Measurements from ENCODE around the gene C10orf95. TPM values are rescaled to one million over a fixed set of nuclear protein-coding genes. Genes with fewer than 3 reads are reported as not detected.
A peak's percentile ranks its signal among the peaks of the same experiment; 100 is the strongest.
"Not testable (repeated sequence)": the region's sequence is repeated elsewhere in the genome, so short reads cannot be mapped to it uniquely, and the experiment has no call there.

C10orf95 gene, protein sequence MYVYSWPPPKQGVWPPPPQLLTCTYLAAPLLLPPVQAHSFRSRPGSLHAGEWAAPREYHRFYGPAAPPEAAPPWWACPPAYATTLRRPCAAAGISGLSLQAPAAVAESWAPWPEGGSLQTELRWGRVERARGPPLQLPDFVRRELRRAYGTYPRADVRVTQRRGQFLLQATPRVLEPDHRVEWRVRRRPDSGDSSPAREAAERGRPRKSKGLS
- total RNA-seq, result not detected in 3 replicates

DNA sequence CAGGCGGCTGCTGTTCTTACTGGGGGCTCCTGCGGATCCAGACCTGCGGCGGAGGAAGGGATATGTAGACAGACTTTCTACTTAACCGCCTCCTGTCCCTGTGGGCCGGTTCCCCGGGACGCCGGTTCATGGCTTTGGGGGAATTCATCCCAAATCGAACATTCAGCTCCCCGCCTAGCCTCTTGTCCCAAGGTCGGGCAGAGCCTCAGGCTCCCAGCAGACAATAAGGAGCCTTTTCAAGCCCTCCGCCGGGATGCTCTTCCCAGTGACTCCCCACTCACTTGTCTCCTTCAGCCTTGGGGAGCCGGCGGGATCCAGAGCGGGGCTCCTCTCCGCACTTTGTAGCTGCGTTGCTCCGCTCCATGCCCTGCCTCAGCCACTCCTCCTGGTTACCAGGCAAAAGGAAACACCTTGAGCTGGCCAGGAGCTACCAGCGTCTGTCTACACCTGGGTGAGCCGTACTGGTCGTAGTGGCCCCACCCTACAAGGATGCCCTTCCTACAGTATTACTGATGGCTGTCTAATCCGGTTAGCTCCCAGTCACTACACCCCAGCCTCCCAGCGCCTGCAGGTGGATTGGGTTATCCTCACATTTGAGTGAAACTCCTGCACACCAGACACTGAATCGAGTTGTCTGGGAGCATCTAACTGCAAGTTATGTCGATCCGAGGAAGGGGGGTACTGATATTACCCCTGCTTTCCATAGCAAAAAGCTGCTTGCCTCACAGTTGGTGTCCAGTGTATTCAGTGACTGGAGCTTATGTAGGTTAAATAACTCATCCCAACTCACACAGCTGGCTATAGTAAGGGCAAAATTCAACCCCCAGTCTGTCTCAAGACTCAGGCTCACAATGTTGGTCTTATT is at the start of gene C10orf95:
Gene C10orf95, minus strand, starts transcription at position 439 of the 865 bp plus-strand sequence. CDS start 450 bp downstream, outside the sequence.
- Mint-ChIP-seq H3K36me3 (peaks cover 7% of the 10 kb centered on the region), H3K9me3 (no peaks in the 10 kb centered on the region), H3K27ac (peak within 1 kb of the TSS; percentile 59), H3K4me3 (peak within 1 kb of the TSS; percentile 76), H3K4me1 (peaks cover 17% of the 10 kb centered on the region), H3K27me3 (ENCODE audit: low read depth) (no peaks in the 10 kb centered on the region)
- no peak for DNase-seq (ENCODE audit: low spot score in 2 of 2, unreplicated experiment in 2 of 2)
- TF ChIP-seq, protein P1, sequence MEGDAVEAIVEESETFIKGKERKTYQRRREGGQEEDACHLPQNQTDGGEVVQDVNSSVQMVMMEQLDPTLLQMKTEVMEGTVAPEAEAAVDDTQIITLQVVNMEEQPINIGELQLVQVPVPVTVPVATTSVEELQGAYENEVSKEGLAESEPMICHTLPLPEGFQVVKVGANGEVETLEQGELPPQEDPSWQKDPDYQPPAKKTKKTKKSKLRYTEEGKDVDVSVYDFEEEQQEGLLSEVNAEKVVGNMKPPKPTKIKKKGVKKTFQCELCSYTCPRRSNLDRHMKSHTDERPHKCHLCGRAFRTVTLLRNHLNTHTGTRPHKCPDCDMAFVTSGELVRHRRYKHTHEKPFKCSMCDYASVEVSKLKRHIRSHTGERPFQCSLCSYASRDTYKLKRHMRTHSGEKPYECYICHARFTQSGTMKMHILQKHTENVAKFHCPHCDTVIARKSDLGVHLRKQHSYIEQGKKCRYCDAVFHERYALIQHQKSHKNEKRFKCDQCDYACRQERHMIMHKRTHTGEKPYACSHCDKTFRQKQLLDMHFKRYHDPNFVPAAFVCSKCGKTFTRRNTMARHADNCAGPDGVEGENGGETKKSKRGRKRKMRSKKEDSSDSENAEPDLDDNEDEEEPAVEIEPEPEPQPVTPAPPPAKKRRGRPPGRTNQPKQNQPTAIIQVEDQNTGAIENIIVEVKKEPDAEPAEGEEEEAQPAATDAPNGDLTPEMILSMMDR (IDR thresholded peaks at IDR 0.05; ENCODE audit: unreplicated experiment), result no peak

DNA sequence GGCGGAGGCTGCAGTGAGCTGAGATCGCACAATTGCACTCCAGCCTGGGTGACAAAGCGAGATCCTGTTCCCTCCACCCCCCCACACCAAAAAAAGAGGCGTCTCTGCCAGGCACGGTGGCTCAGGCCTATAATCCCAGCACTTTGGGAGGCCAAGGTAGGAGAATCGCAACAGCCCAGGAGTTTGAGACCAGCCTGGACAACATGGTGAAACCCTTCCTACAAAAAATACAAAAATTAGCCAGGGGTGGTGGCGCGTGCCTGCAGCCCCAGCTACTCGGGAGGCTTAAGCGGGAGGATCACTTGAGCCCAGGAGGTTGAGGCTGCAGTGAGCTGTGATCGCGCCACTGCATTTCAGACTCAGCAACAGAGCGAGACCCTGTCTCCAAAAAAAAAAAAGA is 49.3 kb upstream of the C10orf95 start:
- not testable (repeated sequence) for DNase-seq (ENCODE audit: low spot score in 2 of 2, unreplicated experiment in 2 of 2); H3K27me3 Mint-ChIP-seq (ENCODE audit: low read depth); H3K27ac Mint-ChIP-seq; H3K36me3 Mint-ChIP-seq; H3K9me3 Mint-ChIP-seq; H3K4me3 Mint-ChIP-seq
- H3K4me1 Mint-ChIP-seq, result peaks cover 16% of the 10 kb centered on the region

DNA sequence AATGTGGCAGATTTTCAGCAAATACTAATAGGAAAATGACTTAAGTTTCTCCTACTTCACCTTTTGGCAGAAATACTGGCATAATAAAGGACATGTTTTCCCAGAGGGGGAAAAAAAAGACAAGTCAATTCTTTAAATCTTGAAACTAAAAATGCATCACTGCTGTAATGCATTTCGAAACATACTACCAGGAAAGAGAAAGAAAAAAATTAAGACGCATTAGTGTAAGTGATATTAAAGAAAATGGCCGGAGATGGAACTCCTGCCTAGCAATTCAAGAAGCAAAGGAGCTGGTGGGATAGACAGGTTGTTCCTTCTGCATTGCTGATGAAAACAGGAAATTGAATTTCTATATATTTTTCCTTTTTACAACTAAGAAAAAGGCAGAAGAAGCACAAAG is 48.0 kb upstream of the C10orf95 start:
- peaks cover 7% of the 10 kb centered on the region for H3K4me1 Mint-ChIP-seq
- DNase-seq (ENCODE audit: low spot score in 2 of 2, unreplicated experiment in 2 of 2), result no peak
- H3K4me3 Mint-ChIP-seq, result no peak overlapping the region
- no peak overlapping the region for H3K27ac Mint-ChIP-seq
- H3K27me3 Mint-ChIP-seq (ENCODE audit: low read depth), result no peaks in the 10 kb centered on the region
- H3K9me3 Mint-ChIP-seq, result no peaks in the 10 kb centered on the region
- no peaks in the 10 kb centered on the region for H3K36me3 Mint-ChIP-seq
- TF ChIP-seq, protein P1 (IDR thresholded peaks at IDR 0.05; ENCODE audit: unreplicated experiment), result no peak

DNA sequence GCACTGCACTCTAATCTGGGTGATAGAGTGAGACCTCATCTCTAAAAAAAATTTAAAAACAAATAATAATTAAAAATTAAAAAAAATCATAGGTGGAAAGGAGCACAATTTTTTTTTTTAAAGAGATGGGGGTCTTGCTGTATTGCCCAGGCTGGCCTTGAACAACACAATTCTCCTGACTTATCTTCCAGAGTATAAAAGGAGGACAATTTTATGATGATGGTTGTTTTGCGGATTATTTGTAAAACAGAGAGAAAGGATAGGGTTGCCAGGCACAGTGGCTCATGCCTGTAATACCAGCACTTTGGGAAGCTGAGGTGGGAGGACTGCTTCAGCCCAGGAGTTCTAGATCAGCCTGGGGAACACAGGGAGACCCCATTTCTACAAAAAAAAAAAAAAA is 46.2 kb upstream of the C10orf95 start:
- Mint-ChIP-seq H3K4me1 (peaks cover 4% of the 10 kb centered on the region), H3K36me3 (no peaks in the 10 kb centered on the region), H3K9me3 (no peaks in the 10 kb centered on the region), H3K4me3 (no peak overlapping the region), H3K27ac (no peak overlapping the region), H3K27me3 (ENCODE audit: low read depth) (no peaks in the 10 kb centered on the region)
- TF ChIP-seq, protein P1 (IDR thresholded peaks at IDR 0.05; ENCODE audit: unreplicated experiment), result no peak
- no peak for DNase-seq (ENCODE audit: low spot score in 2 of 2, unreplicated experiment in 2 of 2)

DNA sequence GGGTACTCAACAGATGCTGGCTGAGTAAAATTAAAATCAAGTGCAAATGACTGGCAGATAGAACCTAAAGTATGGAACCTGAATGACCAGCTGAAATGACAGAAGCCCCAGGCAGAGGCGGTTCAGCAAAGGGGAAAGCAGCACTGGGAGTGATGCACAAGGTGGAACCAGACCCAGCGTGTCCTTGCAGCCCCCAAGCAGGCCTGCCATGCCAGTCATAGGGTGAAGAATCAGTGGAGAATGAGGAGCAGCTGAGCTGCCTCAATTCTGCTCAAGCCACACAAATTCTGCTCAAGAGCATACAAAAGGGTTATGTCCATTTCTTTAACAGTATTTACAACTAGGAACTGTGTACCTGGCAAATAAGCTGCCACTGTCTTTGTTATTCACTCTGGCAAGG is 42.4 kb upstream of the C10orf95 start:
- DNase-seq (ENCODE audit: low spot score in 2 of 2, unreplicated experiment in 2 of 2), result no peak
- no peaks in the 10 kb centered on the region for H3K4me1 Mint-ChIP-seq
- no peaks in the 10 kb centered on the region for H3K9me3 Mint-ChIP-seq
- H3K27me3 Mint-ChIP-seq (ENCODE audit: low read depth), result no peaks in the 10 kb centered on the region
- no peak overlapping the region for H3K4me3 Mint-ChIP-seq
- TF ChIP-seq, protein P1 (IDR thresholded peaks at IDR 0.05; ENCODE audit: unreplicated experiment), result no peak
- H3K27ac Mint-ChIP-seq, result no peak overlapping the region
- H3K36me3 Mint-ChIP-seq, result peaks cover 2% of the 10 kb centered on the region

DNA sequence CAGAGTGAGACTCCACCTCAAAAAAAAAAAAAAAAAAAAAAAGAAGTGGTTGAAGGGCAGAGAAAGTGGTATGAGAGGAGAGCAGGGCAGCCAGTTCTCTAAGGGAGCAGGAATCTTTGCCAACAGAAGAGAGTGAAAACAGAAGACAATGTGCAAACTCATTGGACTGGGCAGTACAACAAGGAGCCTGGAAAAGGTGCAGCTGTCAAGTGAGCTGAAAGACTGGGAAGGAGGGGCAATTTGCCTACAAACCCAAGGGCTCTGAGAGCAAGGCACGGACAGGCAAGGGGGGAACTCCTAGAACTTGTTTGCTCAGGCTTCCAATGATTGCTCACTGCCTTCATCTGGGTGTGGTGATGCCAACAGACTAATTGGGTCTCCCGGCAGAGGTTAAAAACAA is 41.6 kb upstream of the C10orf95 start:
- Mint-ChIP-seq H3K27ac (no peak overlapping the region), H3K36me3 (peaks cover 4% of the 10 kb centered on the region), H3K27me3 (ENCODE audit: low read depth) (no peaks in the 10 kb centered on the region), H3K9me3 (no peaks in the 10 kb centered on the region), H3K4me1 (no peaks in the 10 kb centered on the region), H3K4me3 (no peak overlapping the region)
- TF ChIP-seq, protein P1 (IDR thresholded peaks at IDR 0.05; ENCODE audit: unreplicated experiment), result no peak
- no peak for DNase-seq (ENCODE audit: low spot score in 2 of 2, unreplicated experiment in 2 of 2)

All from mesothelial cell of epicardium (in vitro differentiated cells).